Lung (tissue), 12 donors: ENCODE results near the gene TNFRSF14. TPM values are rescaled to one million over a fixed set of nuclear protein-coding genes. Genes with fewer than 3 reads are reported as not detected.

Experiments used
- ATAC-seq: fragments of 200-7000 bp; cut with Tn5 transposase; one replicate; pipeline ENCODE4 v1.9.1; 2020; ENCODE audit warnings: moderate number of reproducible peaks; ENCODE audit not compliant: insufficient read depth, low FRiP score
- DNase-seq, 3 donors: peaks; one replicate each; pipeline ENCODE4 v3.0.0-alpha.2; 2013 to 2017
- H3K27ac ChIP-seq, 2 donors: one replicate each; pipeline ENCODE4 v1.5.1; 2013; ENCODE audit warnings: mild to moderate bottlenecking in 2 of 2, moderate library complexity in 2 of 2, control low read depth in 1 of 2, inconsistent platforms in 1 of 2, low read depth in 1 of 2, low read length in 1 of 2
- H3K27me3 ChIP-seq, 3 donors: one replicate each; pipeline ENCODE4 v1.5.1; 2013; ENCODE audit warnings: low read length in 2 of 3; ENCODE audit not compliant: control insufficient read depth in 3 of 3, insufficient read depth in 3 of 3
- H3K36me3 ChIP-seq, 4 donors: one replicate each; pipeline ENCODE4 v1.5.1; 2013; ENCODE audit warnings: low read length in 4 of 4, mild to moderate bottlenecking in 1 of 4, moderate library complexity in 1 of 4; ENCODE audit not compliant: control insufficient read depth in 4 of 4, insufficient read depth in 4 of 4
- H3K4me1 ChIP-seq, 5 donors: one replicate each; pipeline ENCODE4 v1.5.1; 2013; ENCODE audit warnings: low read length in 5 of 5, mild to moderate bottlenecking in 2 of 5, moderate library complexity in 1 of 5; ENCODE audit not compliant: control insufficient read depth in 5 of 5, insufficient read depth in 5 of 5
- H3K4me3 ChIP-seq: one replicate; pipeline ENCODE4 v1.5.1; 2013; ENCODE audit warnings: mild to moderate bottlenecking, control low read depth, moderate library complexity
- H3K9ac ChIP-seq, 2 donors: one replicate each; pipeline ENCODE4 v1.5.1; 2013; ENCODE audit warnings: low read length in 2 of 2, control low read depth in 1 of 2; ENCODE audit not compliant: insufficient read depth in 1 of 2
- H3K9me3 ChIP-seq, 4 donors: one replicate each; pipeline ENCODE4 v1.5.1; 2013; ENCODE audit warnings: low read length in 3 of 4, mild to moderate bottlenecking in 1 of 4, moderate library complexity in 1 of 4; ENCODE audit not compliant: control insufficient read depth in 4 of 4, insufficient read depth in 3 of 4
- WGBS, 2 donors: extraction: QIAGEN DNeasy Blood & Tissue Kit; methylation state at CpG; one replicate each; pipeline ENCODE4 v1.1.7; 2013; 5-methylcytosine and 5-hydroxymethylcytosine counted together
- polyA plus RNA-seq, 2 donors: library from polyadenylated mRNA; stranded (reverse); fragments of 200-250 nt; gene quantifications; one replicate each; pipeline ENCODE4 v1.2.1, GENCODE V29; 2013
- total RNA-seq, 2 donors: library from RNA; depleted of rRNA in 1 of 2; stranded (reverse); fragments of >200 nt in 1 of 2; gene quantifications; one replicate each; pipeline ENCODE4 v1.2.1, GENCODE V29; 2014 to 2021
- TF ChIP-seq, protein P1 (sequence below): IDR thresholded peaks from 2 replicates; pipeline ENCODE4 v1.5.1; 2012; ENCODE audit warnings: mild to moderate bottlenecking; ENCODE audit errors: control extremely low read depth, extremely low read depth
- donor health status: control.
- donor health status: control.
- donor health status: Bipolar disorder and iron deficiency.
- donor health status: healthy.
- donor health status: DM: yes; HTN: yes; CAD: no.

TNFRSF14 gene
- total and polyA plus RNA-seq, 4 donors, result 67.4 to 200 (median 159) TPM

DNA sequence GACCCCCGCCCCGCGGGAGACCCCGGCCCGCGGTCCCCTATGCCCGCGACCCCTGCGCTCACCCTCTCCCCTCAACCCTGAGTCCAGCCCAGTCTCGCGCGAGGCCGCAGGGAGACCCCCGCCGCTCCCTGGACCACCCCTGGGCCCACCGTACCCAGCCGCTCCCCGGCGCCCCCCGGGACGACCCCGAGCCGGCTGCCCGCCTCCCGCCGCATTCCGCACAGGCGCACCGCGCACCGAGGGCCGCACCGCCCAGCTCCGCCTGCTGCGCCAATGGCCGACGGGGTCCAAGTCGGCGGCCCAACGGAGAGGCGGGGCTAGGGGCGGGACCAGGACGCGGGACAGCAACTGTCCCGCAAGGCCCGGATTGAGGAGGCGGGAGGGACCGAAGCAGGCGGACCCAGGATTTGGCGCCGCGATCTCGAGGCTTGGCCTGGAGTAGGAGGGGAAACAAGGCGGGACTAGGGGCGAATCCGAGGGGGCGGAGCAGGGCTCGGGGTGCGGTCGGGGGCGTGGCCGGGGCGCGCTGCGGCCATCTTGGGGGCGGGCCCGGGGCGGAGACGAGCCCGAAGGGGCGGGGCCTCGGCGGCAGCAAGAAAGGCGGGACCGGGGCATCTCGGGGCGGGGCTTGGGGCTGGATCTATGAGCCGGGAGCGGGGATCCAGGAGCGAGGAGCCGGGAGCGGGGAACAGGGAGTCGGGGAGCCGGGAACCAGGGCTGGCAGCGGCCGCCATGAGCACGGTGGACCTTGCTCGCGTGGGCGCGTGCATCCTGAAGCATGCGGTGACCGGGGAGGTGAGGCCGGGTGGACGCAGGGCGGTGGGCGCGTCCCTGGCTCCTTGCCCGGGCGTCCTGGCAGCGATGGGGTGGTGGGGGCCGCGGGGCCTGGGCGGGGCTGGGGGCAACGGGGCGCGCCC lies 30.2 kb downstream of the TNFRSF14 start, which contains the start of gene PRXL2B:
PRXL2B (plus strand) TSS at position 624 of the 917 bp plus-strand sequence; CDS start at position 733, 109 bp downstream.
- Histone ChIP-seq H3K4me1 (peaks cover 3 to 25% (median 17%) of the 10 kb centered on the region in 5 donors), H3K9me3 (no peaks in the 10 kb centered on the region), H3K27ac (peak within 1 kb of the TSS; percentile 98), H3K27me3 (no peaks in the 10 kb centered on the region), H3K9ac (peak within 1 kb of the TSS; percentile 51 to 55), H3K4me3 (peak within 1 kb of the TSS; percentile 78), H3K36me3 (peaks cover 0 to 21% (median 4%) of the 10 kb centered on the region in 4 donors)
- WGBS, 2 donors, result 1 to 2% methylated on average over 69 to 107 of the region's 107 CpGs
- DNase-seq (peak; percentile 99 to 100 (median 100)), ATAC-seq (peak; percentile 88)
- TF ChIP-seq, protein P1, sequence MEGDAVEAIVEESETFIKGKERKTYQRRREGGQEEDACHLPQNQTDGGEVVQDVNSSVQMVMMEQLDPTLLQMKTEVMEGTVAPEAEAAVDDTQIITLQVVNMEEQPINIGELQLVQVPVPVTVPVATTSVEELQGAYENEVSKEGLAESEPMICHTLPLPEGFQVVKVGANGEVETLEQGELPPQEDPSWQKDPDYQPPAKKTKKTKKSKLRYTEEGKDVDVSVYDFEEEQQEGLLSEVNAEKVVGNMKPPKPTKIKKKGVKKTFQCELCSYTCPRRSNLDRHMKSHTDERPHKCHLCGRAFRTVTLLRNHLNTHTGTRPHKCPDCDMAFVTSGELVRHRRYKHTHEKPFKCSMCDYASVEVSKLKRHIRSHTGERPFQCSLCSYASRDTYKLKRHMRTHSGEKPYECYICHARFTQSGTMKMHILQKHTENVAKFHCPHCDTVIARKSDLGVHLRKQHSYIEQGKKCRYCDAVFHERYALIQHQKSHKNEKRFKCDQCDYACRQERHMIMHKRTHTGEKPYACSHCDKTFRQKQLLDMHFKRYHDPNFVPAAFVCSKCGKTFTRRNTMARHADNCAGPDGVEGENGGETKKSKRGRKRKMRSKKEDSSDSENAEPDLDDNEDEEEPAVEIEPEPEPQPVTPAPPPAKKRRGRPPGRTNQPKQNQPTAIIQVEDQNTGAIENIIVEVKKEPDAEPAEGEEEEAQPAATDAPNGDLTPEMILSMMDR, result no peak

DNA sequence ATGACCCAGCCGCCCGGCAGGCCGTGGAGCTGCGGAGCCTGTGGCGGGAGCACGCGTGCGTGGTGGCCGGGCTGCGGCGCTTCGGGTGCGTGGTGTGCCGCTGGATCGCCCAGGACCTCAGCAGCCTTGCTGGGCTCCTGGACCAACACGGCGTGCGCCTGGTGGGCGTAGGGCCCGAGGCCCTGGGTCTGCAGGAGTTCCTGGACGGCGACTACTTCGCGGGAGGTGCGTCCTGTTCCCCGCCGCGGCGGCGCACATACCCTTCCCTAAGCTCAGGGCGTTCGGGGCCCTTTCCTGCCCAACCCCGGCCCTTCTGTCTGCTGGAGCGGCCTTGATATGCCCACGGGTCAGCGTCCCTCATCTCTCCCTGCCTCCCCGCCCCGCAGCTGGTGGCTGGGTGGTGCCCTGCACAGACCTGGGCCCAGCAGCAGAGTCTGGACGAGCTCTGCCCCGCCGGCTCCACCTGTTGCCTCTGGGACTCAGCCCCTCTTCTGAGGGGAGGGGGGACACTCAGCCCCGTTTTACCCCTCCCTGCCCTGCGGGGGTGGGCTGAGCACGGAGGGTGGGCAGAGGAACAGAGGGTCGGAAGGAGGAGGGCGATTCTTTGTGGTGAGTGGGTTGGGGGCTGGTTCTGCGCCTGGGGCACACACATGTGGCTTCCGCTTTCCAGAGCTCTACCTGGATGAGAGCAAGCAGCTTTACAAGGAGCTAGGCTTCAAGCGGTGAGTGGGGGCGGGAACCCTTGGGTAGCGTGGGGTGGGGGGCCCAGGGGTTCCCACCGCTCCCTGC lies 31.1 kb downstream of the TNFRSF14 start:
- TF ChIP-seq, protein P1, result no peak
- Histone ChIP-seq H3K9ac (peak overlapping the region in 1 of 2 donors; percentile 37), H3K27ac (peak overlapping the region in 1 of 2 donors; percentile 42), H3K4me3 (peak overlapping the region; percentile 73), H3K9me3 (no peaks in the 10 kb centered on the region), H3K4me1 (peaks cover 3 to 25% (median 17%) of the 10 kb centered on the region in 5 donors), H3K27me3 (no peaks in the 10 kb centered on the region), H3K36me3 (peaks cover 0 to 21% (median 4%) of the 10 kb centered on the region in 4 donors)
- WGBS, 2 donors, result 10 to 11% methylated on average over 46 to 52 of the region's 52 CpGs
- ATAC-seq (no peak), DNase-seq (no peak)

DNA sequence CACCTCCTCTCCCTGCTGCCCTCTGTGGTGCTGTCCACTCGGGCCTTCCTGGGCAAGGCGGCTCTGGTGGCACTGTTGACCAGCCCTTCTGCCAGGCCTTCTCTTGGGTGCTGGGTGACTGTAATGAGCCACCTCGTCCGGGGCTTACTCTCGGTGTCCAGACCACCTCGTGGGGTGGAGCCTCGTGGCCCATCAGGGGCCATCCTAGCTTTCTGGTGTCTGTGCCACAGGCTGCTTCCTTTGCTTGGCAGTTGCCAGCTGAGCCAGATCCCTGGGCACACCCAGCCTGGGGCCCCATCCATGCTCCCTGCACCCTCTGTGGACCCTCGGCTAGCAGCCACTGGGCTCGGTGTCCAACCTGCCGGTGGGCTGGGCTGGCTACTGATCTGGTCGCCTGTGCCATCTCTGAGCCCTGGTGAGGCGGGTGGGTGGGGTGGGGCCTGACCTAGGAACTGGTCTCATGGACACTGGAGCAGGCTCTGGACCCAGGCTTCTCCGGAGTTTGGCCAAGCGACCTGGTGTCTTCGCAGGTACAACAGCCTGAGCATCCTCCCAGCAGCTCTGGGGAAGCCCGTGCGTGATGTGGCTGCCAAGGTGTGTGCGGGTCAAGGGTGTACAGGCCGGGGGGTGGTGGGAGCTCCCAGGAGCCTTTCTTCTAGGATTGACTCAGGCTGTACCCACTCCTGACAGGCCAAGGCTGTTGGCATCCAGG lies 31.8 kb downstream of the TNFRSF14 start:
- DNase-seq, result peak in 1 of 3 donors; percentile 11
- H3K27ac ChIP-seq, result no peak overlapping the region
- no peaks in the 10 kb centered on the region for H3K27me3 ChIP-seq
- no peaks in the 10 kb centered on the region for H3K9me3 ChIP-seq
- no peak for ATAC-seq
- 83 to 91% methylated on average over 19 of the region's 19 CpGs for WGBS, 2 donors
- peaks cover 3 to 28% (median 17%) of the 10 kb centered on the region in 5 donors for H3K4me1 ChIP-seq
- no peak overlapping the region for H3K4me3 ChIP-seq
- H3K36me3 ChIP-seq, result peaks cover 0 to 21% (median 4%) of the 10 kb centered on the region in 4 donors
- H3K9ac ChIP-seq, result peak overlapping the region in 1 of 2 donors; percentile 11
- TF ChIP-seq, protein P1, result no peak
